ENCODE results near the gene SLC2A4. TPM values are rescaled to one million over a fixed set of nuclear protein-coding genes. Genes with fewer than 3 reads are reported as not detected.
"Not testable (repeated sequence)": the region's sequence is repeated elsewhere in the genome, so short reads cannot be mapped to it uniquely, and the experiment has no call there.

SLC2A4 gene
- total RNA-seq, 1 experiment from 2014 or later: 0.19 TPM

DNA sequence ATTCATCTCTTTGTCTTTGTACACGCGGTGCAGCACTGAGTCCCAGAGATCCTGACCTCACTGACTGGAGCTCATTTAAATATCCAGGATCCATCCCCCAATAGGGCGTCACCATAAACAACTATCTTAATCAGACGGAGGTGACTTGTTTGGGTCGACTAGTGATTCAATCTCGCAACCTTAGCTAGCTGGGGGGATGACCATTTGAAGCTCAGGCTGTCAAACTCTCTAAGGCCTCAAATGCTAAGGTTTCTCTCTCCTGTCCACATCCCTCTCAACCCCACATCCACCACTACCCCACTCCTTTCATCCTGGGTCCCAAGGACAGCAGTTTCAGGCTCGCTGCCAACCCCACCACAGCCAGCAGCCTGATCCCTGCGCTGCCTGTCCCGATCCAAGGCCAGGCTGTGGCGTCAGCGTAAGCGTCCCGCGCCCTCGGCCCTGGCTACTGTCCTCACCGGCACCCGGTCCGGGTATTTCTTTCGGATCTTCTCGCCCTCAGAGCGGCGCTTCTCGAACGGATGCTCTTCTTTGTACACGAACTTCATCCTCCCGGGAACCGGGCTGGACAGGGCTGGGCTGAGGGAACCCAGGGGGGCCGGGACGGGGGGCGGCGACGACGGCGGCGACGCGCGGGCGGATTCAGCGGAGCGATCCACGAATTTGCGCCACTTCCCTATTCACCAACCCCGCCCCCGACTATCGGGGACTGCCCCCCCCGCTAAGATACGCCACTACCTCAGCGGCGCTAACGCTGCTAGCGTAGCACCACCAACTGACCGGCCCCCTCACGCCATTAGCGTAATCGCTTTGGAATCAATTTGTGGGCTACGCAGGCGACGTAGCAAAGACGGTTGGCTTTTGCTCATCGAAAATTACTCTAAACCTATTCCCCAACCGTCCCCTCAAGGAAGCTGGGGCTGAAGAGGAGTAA, 39.5 kb upstream of the SLC2A4 start, which contains the start of gene GABARAP:
Gene GABARAP, minus strand, starts transcription at position 667 of the 934 bp plus-strand sequence. Its CDS starts 119 bp downstream, at position 548.
- Mint-ChIP-seq H3K4me1 (ENCODE audit: low read depth, unreplicated experiment) (peaks cover 32% of the 10 kb centered on the region), H3K9me3 (ENCODE audit: low read depth, unreplicated experiment) (no peaks in the 10 kb centered on the region), H3K27me3 (ENCODE audit: unreplicated experiment) (no peaks in the 10 kb centered on the region), H3K27ac (ENCODE audit: unreplicated experiment) (peak within 1 kb of the TSS; percentile 99), H3K36me3 (ENCODE audit: insufficient read depth, unreplicated experiment) (peaks cover 78% of the 10 kb centered on the region), H3K4me3 (ENCODE audit: low read depth, unreplicated experiment) (peak within 1 kb of the TSS; percentile 94)
- TF ChIP-seq, protein P1, sequence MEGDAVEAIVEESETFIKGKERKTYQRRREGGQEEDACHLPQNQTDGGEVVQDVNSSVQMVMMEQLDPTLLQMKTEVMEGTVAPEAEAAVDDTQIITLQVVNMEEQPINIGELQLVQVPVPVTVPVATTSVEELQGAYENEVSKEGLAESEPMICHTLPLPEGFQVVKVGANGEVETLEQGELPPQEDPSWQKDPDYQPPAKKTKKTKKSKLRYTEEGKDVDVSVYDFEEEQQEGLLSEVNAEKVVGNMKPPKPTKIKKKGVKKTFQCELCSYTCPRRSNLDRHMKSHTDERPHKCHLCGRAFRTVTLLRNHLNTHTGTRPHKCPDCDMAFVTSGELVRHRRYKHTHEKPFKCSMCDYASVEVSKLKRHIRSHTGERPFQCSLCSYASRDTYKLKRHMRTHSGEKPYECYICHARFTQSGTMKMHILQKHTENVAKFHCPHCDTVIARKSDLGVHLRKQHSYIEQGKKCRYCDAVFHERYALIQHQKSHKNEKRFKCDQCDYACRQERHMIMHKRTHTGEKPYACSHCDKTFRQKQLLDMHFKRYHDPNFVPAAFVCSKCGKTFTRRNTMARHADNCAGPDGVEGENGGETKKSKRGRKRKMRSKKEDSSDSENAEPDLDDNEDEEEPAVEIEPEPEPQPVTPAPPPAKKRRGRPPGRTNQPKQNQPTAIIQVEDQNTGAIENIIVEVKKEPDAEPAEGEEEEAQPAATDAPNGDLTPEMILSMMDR (IDR thresholded peaks at IDR 0.05; ENCODE audit: unreplicated experiment): no peak
- intact Hi-C loops (cut with micrococcal nuclease; ENCODE audit: unreplicated experiment): no loop called here
- CTCF ChIA-PET: interaction anchor here (0.6 to 2.3 kb wide), 7 partner anchors 9 to 199 kb away, joined by 3 to 5 read pairs (median 4); partner anchors contain the start of genes CLDN7, CTDNEP1 and ELP5
- BruUV-seq (replicated peaks): no TSS peak
- peak; percentile 81 for DNase-seq

DNA sequence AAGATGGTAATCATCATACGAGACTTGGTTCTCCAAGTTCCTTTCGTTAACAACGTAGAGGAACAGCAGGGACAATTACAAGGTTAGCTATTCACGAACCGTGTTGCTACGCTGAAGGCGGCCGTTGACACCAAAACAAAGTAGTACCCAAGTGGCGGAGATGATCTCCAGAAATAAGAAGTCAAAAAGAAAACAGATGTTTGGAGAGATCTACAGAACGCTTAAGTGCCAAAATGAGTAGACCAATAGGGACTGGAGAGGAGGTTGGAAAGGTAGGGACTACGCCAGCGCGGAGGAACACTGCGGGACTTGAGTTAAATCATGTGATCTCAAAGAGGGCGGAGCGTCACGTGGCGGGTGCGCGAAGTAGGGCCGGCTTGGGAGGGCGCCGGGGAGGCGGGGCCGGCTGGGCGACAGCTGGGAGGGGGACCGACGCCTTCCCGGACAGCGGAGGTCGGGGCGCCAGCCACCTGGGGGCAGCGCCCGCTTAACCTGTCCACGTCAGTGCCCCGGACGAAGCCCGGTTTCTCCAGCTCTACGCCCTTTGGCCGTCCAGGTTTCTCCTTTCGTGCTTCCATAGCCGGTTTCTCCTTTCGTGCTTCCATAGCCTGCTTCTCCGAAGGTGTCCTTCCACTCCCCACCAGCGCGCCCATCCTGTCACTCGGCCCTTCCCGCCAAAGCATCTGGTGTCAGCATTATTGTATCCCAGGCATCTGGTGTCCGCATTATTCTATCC, 38.6 kb upstream of the SLC2A4 start:
- BruUV-seq (replicated peaks): no TSS peak

GRCh38 chr17:7243453-7243729, 38.1 kb upstream of the SLC2A4 start:
- CTCF ChIA-PET: interaction anchor here (0.6 to 2.3 kb wide), 4 partner anchors 8 to 321 kb away, joined by 3 to 5 read pairs (median 4); partner anchors contain the start of genes CLDN7, CTDNEP1 and ELP5
- intact Hi-C loops (cut with micrococcal nuclease; ENCODE audit: unreplicated experiment): no loop called here
- Mint-ChIP-seq H3K27ac (ENCODE audit: unreplicated experiment) (peak overlapping the region; percentile 99), H3K27me3 (ENCODE audit: unreplicated experiment) (no peaks in the 10 kb centered on the region), H3K36me3 (ENCODE audit: insufficient read depth, unreplicated experiment) (peaks cover 66% of the 10 kb centered on the region), H3K9me3 (ENCODE audit: low read depth, unreplicated experiment) (no peaks in the 10 kb centered on the region), H3K4me1 (ENCODE audit: low read depth, unreplicated experiment) (peaks cover 29% of the 10 kb centered on the region), H3K4me3 (ENCODE audit: low read depth, unreplicated experiment) (peak overlapping the region; percentile 94)
- DNase-seq: no peak
- TF ChIP-seq, protein P1 (IDR thresholded peaks at IDR 0.05; ENCODE audit: unreplicated experiment): no peak
- TSS peak; percentile 41 for BruUV-seq (replicated peaks)

More for the DNA sequence above, 38.6 kb upstream of the SLC2A4 start:
- H3K4me1 Mint-ChIP-seq (ENCODE audit: low read depth, unreplicated experiment): peaks cover 29% of the 10 kb centered on the region
- H3K36me3 Mint-ChIP-seq (ENCODE audit: insufficient read depth, unreplicated experiment): peaks cover 71% of the 10 kb centered on the region
- DNase-seq: peak; percentile 89
- intact Hi-C loops (cut with micrococcal nuclease; ENCODE audit: unreplicated experiment): no loop called here
- no peaks in the 10 kb centered on the region for H3K27me3 Mint-ChIP-seq (ENCODE audit: unreplicated experiment)
- CTCF ChIA-PET: interaction anchor here (0.6 to 2.3 kb wide), 6 partner anchors 8 to 320 kb away, joined by 3 to 5 read pairs (median 4); partner anchors contain the start of genes CLDN7, CTDNEP1 and ELP5
- H3K4me3 Mint-ChIP-seq (ENCODE audit: low read depth, unreplicated experiment): peak overlapping the region; percentile 94
- H3K27ac Mint-ChIP-seq (ENCODE audit: unreplicated experiment): peak overlapping the region; percentile 99
- no peaks in the 10 kb centered on the region for H3K9me3 Mint-ChIP-seq (ENCODE audit: low read depth, unreplicated experiment)
- TF ChIP-seq, protein P1 (IDR thresholded peaks at IDR 0.05; ENCODE audit: unreplicated experiment): no peak

- Mint-ChIP-seq H3K4me1 (ENCODE audit: low read depth, unreplicated experiment) (peaks cover 29% of the 10 kb centered on the region), H3K36me3 (ENCODE audit: insufficient read depth, unreplicated experiment) (peaks cover 62% of the 10 kb centered on the region), H3K4me3 (ENCODE audit: low read depth, unreplicated experiment) (peak overlapping the region; percentile 94), H3K27ac (ENCODE audit: unreplicated experiment) (peak overlapping the region; percentile 99)
- H3K27me3 Mint-ChIP-seq (ENCODE audit: unreplicated experiment); DNase-seq; BruUV-seq (replicated peaks); intact Hi-C loops (cut with micrococcal nuclease; ENCODE audit: unreplicated experiment); CTCF ChIA-PET; H3K9me3 Mint-ChIP-seq (ENCODE audit: low read depth, unreplicated experiment): not testable (repeated sequence)
These were observed 37.7 kb upstream of the SLC2A4 start for GRCh38 chr17:7243838-7244237.

All from Calu3 (cell line).